HTERT RPE-1 (cell line): ENCODE data around the gene SIX2.

Source experiments
- in situ Hi-C: fragments of 300-500 bp; cut with MboI; formaldehyde crosslinking; loops from 4 replicates; pipeline ENCODE4 v1.14.3; 2020; ENCODE audit warnings: low sequenced_read_pairs

The SIX2 gene

GRCh38 chr2:44972771-44973535, 36.3 kb downstream of the SIX2 start:
- in situ Hi-C loops = no loop called here

DNA sequence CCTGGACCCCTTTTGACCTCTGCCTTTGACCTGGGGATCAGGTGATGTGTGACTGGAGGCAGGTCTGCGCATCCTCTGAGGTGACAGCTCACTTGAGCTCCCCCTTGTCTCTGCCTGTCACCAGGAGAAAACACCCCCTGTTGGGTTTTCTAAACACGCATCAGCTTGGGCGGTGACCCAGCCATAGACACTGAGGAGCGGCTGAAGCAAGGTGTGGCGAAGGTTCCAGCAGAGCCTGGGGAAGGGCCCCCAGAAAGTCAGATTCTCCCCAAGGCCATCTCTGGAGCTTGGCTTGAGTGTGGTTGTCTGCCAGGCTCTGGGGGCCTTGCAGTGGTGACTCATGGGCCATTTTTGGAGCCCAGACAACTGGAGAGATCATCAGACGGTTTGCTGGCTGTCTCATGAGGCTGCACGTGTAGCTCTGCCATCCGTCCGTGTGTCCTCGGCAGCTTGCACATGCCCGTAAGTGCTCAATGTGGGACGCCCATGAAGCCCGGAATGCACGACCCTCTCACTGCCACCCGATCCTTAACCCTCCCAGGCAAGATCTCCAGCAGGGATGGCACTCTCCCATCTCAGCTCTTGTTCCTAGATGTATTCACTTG, 38.3 kb downstream of the SIX2 start:
- in situ Hi-C loops = no loop called here

DNA sequence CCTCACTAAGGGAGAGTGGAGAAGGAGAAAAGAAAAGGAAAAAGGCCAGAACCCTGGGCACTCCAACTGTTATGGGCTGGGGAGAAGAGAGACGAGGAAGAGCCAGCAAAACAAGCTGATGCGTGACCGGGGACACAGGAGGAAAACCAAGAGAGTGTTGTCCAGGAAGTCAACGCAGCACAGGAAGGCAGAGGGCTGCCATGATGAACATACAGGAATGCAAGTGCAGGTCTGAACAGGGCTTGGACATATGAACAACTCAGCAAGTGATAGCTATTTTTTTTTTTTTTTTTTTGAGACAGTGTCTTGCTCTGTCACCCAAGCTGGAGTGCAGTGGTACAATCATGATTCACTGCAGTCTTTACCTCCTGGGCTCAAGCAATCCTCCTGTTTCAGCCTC, 39.3 kb downstream of the SIX2 start:
- in situ Hi-C loops = no loop called here

- in situ Hi-C loops = no loop called here
Measured at GRCh38 chr2:44967727-44968432, 41.4 kb downstream of the SIX2 start.

GRCh38 chr2:44967056-44967455, 42.2 kb downstream of the SIX2 start:
- in situ Hi-C loops = no loop called here

GRCh38 chr2:44965684-44966083, 43.6 kb downstream of the SIX2 start:
- in situ Hi-C loops = no loop called here

- in situ Hi-C loops = no loop called here
Measured at GRCh38 chr2:44964752-44965236, 44.5 kb downstream of the SIX2 start.

DNA sequence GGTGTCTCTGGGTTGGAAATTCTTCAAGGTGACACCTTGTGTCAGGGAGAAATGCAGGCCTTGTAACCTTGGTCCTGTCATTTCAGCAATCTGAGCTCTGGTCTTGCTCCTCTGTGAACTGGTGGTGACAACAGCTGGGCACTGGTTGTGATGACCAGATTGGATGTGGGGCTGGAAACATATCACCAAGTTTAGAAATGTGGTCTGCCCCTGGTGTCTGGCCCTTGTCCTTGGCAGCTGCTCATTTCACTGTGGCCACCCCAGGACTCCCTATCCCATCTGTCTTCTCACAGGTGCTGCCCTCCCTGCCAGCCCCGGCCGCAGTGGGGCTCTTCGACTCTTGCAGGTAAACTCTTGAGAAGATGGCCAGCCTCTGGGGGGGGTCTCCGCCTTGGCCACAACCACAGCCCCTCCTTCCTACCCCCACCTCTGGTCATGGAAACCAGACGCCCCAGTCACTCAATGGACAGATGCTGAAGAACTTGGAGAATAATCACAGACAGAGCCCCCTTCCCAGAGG, 47.0 kb downstream of the SIX2 start:
- in situ Hi-C loops = no loop called here

- in situ Hi-C loops = no loop called here
Measured at GRCh38 chr2:44960871-44961270, 48.4 kb downstream of the SIX2 start.

DNA sequence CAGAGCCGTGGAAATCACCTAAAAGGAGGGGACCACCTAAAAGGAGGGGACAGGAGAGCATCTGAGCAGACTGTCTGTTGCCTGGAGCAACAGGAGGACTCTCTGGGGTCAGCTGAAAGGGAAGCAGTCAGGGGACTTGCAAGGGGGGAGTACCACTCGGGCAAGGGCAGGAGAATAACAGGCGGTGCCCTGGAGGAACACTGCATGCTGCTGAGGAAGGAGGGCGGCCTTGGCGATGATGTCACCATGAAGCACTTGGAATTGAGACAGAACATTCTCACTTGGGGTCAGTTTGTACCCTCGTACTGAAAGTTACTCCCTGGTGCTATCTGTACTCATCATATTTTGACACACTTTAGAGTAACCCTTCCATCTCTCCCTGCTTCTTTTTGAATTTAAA, 49.4 kb downstream of the SIX2 start:
- in situ Hi-C loops = no loop called here

DNA sequence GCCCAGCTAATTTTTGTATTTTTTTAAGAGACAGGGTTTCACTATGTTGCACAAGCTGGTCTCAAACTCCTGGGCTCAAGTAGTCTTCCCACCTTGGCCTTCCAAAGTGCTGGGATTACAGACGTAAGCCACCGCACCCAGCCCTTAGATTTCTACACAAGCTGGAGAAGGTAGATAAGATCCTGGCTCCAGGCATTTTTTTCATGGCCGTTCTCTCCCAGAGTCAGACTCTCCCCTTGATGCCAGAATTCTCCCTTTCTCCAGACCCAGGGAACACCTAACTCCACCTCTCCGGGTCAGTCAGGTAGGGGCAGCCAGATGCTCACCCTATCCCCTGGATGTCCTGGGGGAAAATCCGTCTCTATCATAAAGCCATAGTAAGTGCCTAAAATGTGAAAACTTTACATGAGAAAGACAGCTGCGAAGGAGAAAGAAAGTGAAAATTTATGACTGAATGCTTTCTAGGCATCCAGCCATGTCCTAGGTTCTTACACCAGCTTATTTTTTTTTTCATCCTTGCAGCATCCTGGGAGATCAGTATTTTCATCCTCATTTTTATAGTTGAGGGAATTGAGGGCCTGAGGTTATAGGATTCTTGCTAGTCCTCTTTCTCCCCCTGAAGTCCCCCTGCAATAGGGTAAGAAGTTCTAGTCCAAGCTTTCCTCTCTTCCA, 51.5 kb downstream of the SIX2 start:
- in situ Hi-C loops = no loop called here

GRCh38 chr2:44956843-44957242, 52.4 kb downstream of the SIX2 start:
- in situ Hi-C loops = no loop called here

- in situ Hi-C loops = no loop called here
Measured at GRCh38 chr2:44955593-44956392, 53.5 kb downstream of the SIX2 start.
